Measurements from ENCODE around the gene SLC38A10.

The SLC38A10 gene

GRCh38 chr17:81200201-81200600, 94.9 kb downstream of the SLC38A10 start:
- no peak for DNase-seq

GRCh38 chr17:81199482-81199830, 95.7 kb downstream of the SLC38A10 start:
- DNase-seq = no peak

GRCh38 chr17:81198826-81199481, 96.2 kb downstream of the SLC38A10 start:
- DNase-seq = no peak

- no peak for DNase-seq
Observed at GRCh38 chr17:81197831-81198490, 97.1 kb downstream of the SLC38A10 start.

GRCh38 chr17:81197409-81197795, 97.7 kb downstream of the SLC38A10 start:
- DNase-seq = no peak

GRCh38 chr17:81196505-81197408, 98.3 kb downstream of the SLC38A10 start:
- DNase-seq = no peak

GRCh38 chr17:81195941-81196495, 99.1 kb downstream of the SLC38A10 start:
- no peak for DNase-seq
